Lower leg skin (tissue), 3 donors: ENCODE data around the gene SERPINA7.

Experiments
- CTCF ChIP-seq, 3 donors: fragments of 450-650 bp; IDR thresholded peaks; one replicate each; pipeline ENCODE4 v1.5.1; 2016; ENCODE audit warnings: antibody characterized with exemption in 3 of 3, mild to moderate bottlenecking in 3 of 3, moderate library complexity in 2 of 3
- POLR2A ChIP-seq, 2 donors: fragments of 450-650 bp; IDR thresholded peaks; one replicate each; pipeline ENCODE4 v1.6.1; 2016 to 2017; ENCODE audit warnings: antibody characterized with exemption in 2 of 2, mild to moderate bottlenecking in 1 of 2, moderate library complexity in 1 of 2

- TF ChIP-seq CTCF (IDR thresholded peaks at IDR 0.05) (no peak), POLR2A (IDR thresholded peaks at IDR 0.05) (no peak)
Observed at GRCh38 chrX:106000203-106000602, 38.3 kb downstream of the SERPINA7 start.
